CD4-positive, CD25-positive, alpha-beta regulatory T cell (primary cell): ENCODE results near the gene PAGE2. TPM values are rescaled to one million over a fixed set of nuclear protein-coding genes. Genes with fewer than 3 reads are reported as not detected.
"Not testable (repeated sequence)": the region's sequence is repeated elsewhere in the genome, so short reads cannot be mapped to it uniquely, and the experiment has no call there.

Experiments used
- ATAC-seq, 2 donors: fragments of 150-1000 bp; cut with Tn5 transposase; one replicate each; pipeline ENCODE4 v1.10.0; 2021; ENCODE audit warnings: low read depth in 2 of 2, moderate number of reproducible peaks in 2 of 2, moderate library complexity in 1 of 2
- DNase-seq, 3 donors: peaks; one replicate each; pipeline versions ENCODE4 v3.0.0 to v3.0.0-alpha.2; 2012 to 2022; ENCODE audit warnings: mixed read lengths in 1 of 3
- H3K27ac ChIP-seq: one replicate; pipeline ENCODE4 v1.7.0; 2013; ENCODE audit warnings: mild to moderate bottlenecking, low read length; ENCODE audit not compliant: insufficient read depth, poor library complexity, severe bottlenecking
- H3K27me3 ChIP-seq: one replicate; pipeline ENCODE4 v1.7.0; 2013; ENCODE audit warnings: low read length; ENCODE audit not compliant: control insufficient read depth, insufficient read depth
- H3K36me3 ChIP-seq: one replicate; pipeline ENCODE4 v1.7.0; 2013; ENCODE audit warnings: mild to moderate bottlenecking, low read length, moderate library complexity; ENCODE audit not compliant: control insufficient read depth, insufficient read depth
- H3K4me1 ChIP-seq: 2 replicates; pipeline ENCODE4 v1.7.0; 2013; ENCODE audit warnings: mild to moderate bottlenecking, low read length; ENCODE audit not compliant: insufficient read depth, control insufficient read depth, poor library complexity, severe bottlenecking
- H3K4me3 ChIP-seq: one replicate; pipeline ENCODE4 v1.7.0; 2013; ENCODE audit warnings: low read depth, mild to moderate bottlenecking, low read length, moderate library complexity
- H3K9me3 ChIP-seq, 2 experiments: 1 replicate in 1 of 2; 2 replicates in 1 of 2; pipeline ENCODE4 v1.7.0; 2013; ENCODE audit warnings: low read length in 2 of 2, mild to moderate bottlenecking in 1 of 2, moderate library complexity in 1 of 2; ENCODE audit not compliant: control insufficient read depth in 2 of 2
- H3K27ac Mint-ChIP-seq, 3 donors: one replicate each; pipeline ENCODE4 v1.8.0; 2020 to 2022; ENCODE audit warnings: mild to moderate bottlenecking in 3 of 3, mixed read lengths in 3 of 3, moderate library complexity in 2 of 3
- H3K27me3 Mint-ChIP-seq: one replicate; pipeline ENCODE4 v1.8.0; 2022; ENCODE audit warnings: mild to moderate bottlenecking, mixed read lengths
- H3K36me3 Mint-ChIP-seq: one replicate; pipeline ENCODE4 v1.8.0; 2020; ENCODE audit warnings: mixed read lengths
- H3K4me1 Mint-ChIP-seq, 4 donors: one replicate each; pipeline ENCODE4 v1.8.0; 2020 to 2022; ENCODE audit warnings: mixed read lengths in 4 of 4, mild to moderate bottlenecking in 1 of 4
- H3K4me3 Mint-ChIP-seq, 4 donors: one replicate each; pipeline ENCODE4 v1.8.0; 2020 to 2022; ENCODE audit warnings: mild to moderate bottlenecking in 4 of 4, mixed read lengths in 4 of 4, moderate library complexity in 3 of 4
- H3K9me3 Mint-ChIP-seq, 7 donors: one replicate each; pipeline ENCODE4 v1.8.0; 2020 to 2022; ENCODE audit warnings: mixed read lengths in 7 of 7, mild to moderate bottlenecking in 3 of 7, moderate library complexity in 2 of 7
- polyA plus RNA-seq, 4 donors: library from polyadenylated mRNA; unstranded; fragments of 300-500 nt; fragmentation: Illumina TruSeq; gene quantifications; one replicate each; pipeline ENCODE4 v1.2.3, GENCODE V29; 2021
- total RNA-seq: library from RNA; stranded (reverse); gene quantifications from one replicate; pipeline ENCODE4 v1.2.3, GENCODE V29; 2022

Gene PAGE2
- total and polyA plus RNA-seq, 5 donors from 2014 or later = not detected

DNA sequence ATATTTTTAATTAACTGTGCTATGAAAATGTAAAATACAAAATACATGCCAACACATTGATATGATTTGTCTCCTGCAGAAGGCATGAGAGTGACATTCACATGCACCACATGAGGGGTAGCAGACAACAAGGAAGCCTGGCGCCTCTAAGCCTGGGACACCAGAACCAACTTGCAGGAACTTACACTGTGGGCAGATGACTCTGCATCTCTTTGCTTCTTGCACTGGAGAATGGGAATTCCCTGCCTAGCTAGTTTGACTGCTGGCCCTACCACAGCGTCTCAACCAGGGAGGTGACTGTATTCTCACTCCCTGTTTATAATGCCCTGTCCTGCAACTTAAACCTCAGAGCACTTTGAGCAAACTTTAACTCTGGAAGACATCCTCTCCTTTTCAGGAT, 40.5 kb downstream of the PAGE2 start:
- H3K27ac ChIP-seq = no peak overlapping the region
- H3K4me3 Mint-ChIP-seq = no peak overlapping the region
- no peak overlapping the region for H3K4me3 ChIP-seq
- H3K36me3 Mint-ChIP-seq = no peaks in the 10 kb centered on the region
- H3K27ac Mint-ChIP-seq = no peak overlapping the region
- peaks cover 0 to 2% (median 0%) of the 10 kb centered on the region in 7 donors for H3K9me3 Mint-ChIP-seq
- no peaks in the 10 kb centered on the region for H3K4me1 ChIP-seq
- no peaks in the 10 kb centered on the region for H3K9me3 ChIP-seq
- ATAC-seq (no peak), DNase-seq (no peak)
- H3K27me3 Mint-ChIP-seq = no peaks in the 10 kb centered on the region
- no peaks in the 10 kb centered on the region for H3K4me1 Mint-ChIP-seq
- H3K27me3 ChIP-seq = no peaks in the 10 kb centered on the region
- no peaks in the 10 kb centered on the region for H3K36me3 ChIP-seq

DNA sequence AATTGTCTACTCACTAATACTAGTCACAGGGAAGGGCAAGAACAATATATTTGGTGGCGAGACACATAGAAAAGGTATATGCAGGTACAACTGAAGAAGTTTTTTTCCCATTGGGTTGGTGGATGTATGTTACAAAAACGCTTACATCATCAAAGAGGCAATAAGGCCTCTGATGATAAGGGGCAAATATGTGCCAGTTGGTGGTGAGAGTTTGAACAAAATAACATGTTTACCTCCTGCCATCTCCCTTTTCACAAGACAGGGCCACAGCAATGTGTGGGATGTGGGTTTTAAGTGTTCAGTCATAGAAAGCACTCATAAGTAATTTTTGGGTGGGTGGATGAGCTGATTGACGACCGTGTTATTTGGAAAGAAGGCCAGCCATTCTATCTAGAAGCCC, 41.7 kb downstream of the PAGE2 start:
- H3K27ac Mint-ChIP-seq = no peak overlapping the region
- no peaks in the 10 kb centered on the region for H3K4me1 Mint-ChIP-seq
- Histone ChIP-seq H3K4me3 (no peak overlapping the region), H3K27me3 (no peaks in the 10 kb centered on the region), H3K36me3 (no peaks in the 10 kb centered on the region), H3K9me3 (no peaks in the 10 kb centered on the region), H3K4me1 (no peaks in the 10 kb centered on the region), H3K27ac (no peak overlapping the region)
- ATAC-seq (no peak), DNase-seq (no peak)
- peaks cover 0 to 2% (median 0%) of the 10 kb centered on the region in 7 donors for H3K9me3 Mint-ChIP-seq
- no peaks in the 10 kb centered on the region for H3K27me3 Mint-ChIP-seq
- H3K36me3 Mint-ChIP-seq = no peaks in the 10 kb centered on the region
- no peak overlapping the region for H3K4me3 Mint-ChIP-seq

GRCh38 chrX:55132416-55132815, 43.6 kb downstream of the PAGE2 start:
- no peaks in the 10 kb centered on the region for H3K4me1 ChIP-seq
- Mint-ChIP-seq H3K27ac (no peak overlapping the region), H3K27me3 (no peaks in the 10 kb centered on the region), H3K4me3 (no peak overlapping the region), H3K9me3 (peaks cover 0 to 2% (median 0%) of the 10 kb centered on the region in 7 donors), H3K36me3 (no peaks in the 10 kb centered on the region), H3K4me1 (no peaks in the 10 kb centered on the region)
- ATAC-seq = no peak
- H3K27ac ChIP-seq = no peak overlapping the region
- H3K27me3 ChIP-seq = no peaks in the 10 kb centered on the region
- no peaks in the 10 kb centered on the region for H3K36me3 ChIP-seq
- H3K9me3 ChIP-seq = no peaks in the 10 kb centered on the region
- no peak for DNase-seq
- H3K4me3 ChIP-seq = no peak overlapping the region

DNA sequence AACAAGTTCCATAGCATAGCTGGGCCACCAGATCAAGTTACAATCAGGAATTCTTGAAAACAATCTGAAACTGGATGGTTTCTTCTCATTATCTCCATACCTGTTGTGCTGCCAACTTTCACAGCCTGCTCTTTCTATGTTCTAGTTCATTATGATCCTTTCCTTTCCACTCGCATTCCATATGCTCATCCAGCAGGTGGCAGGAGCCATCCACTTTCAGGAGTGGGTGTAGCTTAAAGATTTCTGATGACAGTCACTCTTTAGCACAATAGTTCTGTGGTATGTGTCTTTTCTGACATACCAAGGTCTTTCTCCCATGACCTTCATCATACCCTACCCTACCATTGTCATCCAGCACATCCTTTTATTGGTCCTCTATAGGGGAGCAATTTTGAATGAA, 46.4 kb downstream of the PAGE2 start:
- H3K36me3 ChIP-seq = no peaks in the 10 kb centered on the region
- Mint-ChIP-seq H3K27ac (peak overlapping the region in 1 of 3 donors; percentile 73), H3K9me3 (peaks cover 0 to under 1% (median 0%) of the 10 kb centered on the region in 7 donors), H3K4me1 (no peaks in the 10 kb centered on the region), H3K36me3 (no peaks in the 10 kb centered on the region), H3K4me3 (no peak overlapping the region), H3K27me3 (no peaks in the 10 kb centered on the region)
- ATAC-seq = peak in 1 of 2 donors; percentile 34
- no peak overlapping the region for H3K27ac ChIP-seq
- no peaks in the 10 kb centered on the region for H3K27me3 ChIP-seq
- H3K4me1 ChIP-seq = no peaks in the 10 kb centered on the region
- H3K9me3 ChIP-seq = no peaks in the 10 kb centered on the region
- no peak overlapping the region for H3K4me3 ChIP-seq
- DNase-seq = peak; percentile 6 to 44 (median 31)

DNA sequence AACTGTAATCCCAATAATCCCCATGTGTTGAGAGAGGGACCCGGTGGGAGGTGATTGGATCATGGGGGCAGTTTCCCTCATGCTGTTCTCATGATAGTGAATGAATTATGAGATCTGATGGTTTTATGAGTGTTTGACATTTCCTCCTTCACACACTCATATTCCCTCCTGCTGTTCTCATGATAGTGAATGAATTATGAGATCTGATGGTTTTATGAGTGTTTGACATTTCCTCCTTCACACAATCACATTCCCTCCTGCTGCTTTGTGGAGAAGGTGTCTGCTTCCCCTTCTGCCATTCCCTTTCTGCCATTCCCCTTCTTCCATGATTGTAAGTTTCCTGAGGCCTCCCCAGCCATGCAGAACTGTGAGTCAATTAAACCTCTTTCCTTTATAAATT, 52.0 kb downstream of the PAGE2 start:
- not testable (repeated sequence) for H3K4me1 Mint-ChIP-seq

More for the DNA sequence above, 52.0 kb downstream of the PAGE2 start:
- H3K4me3 ChIP-seq, H3K9me3 Mint-ChIP-seq, H3K36me3 Mint-ChIP-seq, DNase-seq, H3K27me3 Mint-ChIP-seq, H3K27me3 ChIP-seq, H3K9me3 ChIP-seq, H3K4me1 ChIP-seq, ATAC-seq, H3K36me3 ChIP-seq, H3K27ac ChIP-seq, H3K27ac Mint-ChIP-seq, H3K4me3 Mint-ChIP-seq: not testable (repeated sequence)

Other genes with a start within 250 kb of the PAGE2 start
- 0.47 TPM for gene TRO, start 168.2 kb upstream of the PAGE2 start, total RNA-seq
- under 1 TPM in 2 of 4 donors, not detected in 2; 0.17 to 0.44 TPM for gene TRO, start 168.2 kb upstream of the PAGE2 start, polyA plus RNA-seq
- 0.35 TPM for gene PFKFB1, start 94.8 kb upstream of the PAGE2 start, total RNA-seq
- under 1 TPM in 2 of 4 donors, not detected in 2; 0.09 to 0.40 TPM for gene PFKFB1, start 94.8 kb upstream of the PAGE2 start, polyA plus RNA-seq
- gene APEX2, start 88.7 kb upstream of the PAGE2 start, total RNA-seq = 9.4 TPM
- 10 to 100 TPM; 16.5 to 21.6 (median 18.7) TPM for gene APEX2, start 88.7 kb upstream of the PAGE2 start, polyA plus RNA-seq
- gene ALAS2, start 58.0 kb upstream of the PAGE2 start, total RNA-seq = not detected
- gene ALAS2, start 58.0 kb upstream of the PAGE2 start, polyA plus RNA-seq = not detected
- not detected for gene PAGE2B, start 14.0 kb upstream of the PAGE2 start, total RNA-seq
- gene PAGE2B, start 14.0 kb upstream of the PAGE2 start, polyA plus RNA-seq = not detected
- not detected for gene PAGE5, start 131.3 kb downstream of the PAGE2 start, total RNA-seq
- gene PAGE5, start 131.3 kb downstream of the PAGE2 start, polyA plus RNA-seq = 1 to 10 TPM in 2 of 4 donors, under 1 TPM in 1, not detected in 1; 0.66 to 3.3 (median 2.6) TPM
- gene PAGE3, start 175.9 kb downstream of the PAGE2 start, total RNA-seq = not detected
- gene PAGE3, start 175.9 kb downstream of the PAGE2 start, polyA plus RNA-seq = not detected